HepG2 (cell line): ENCODE measurements around the gene KCNJ1. TPM values are rescaled to one million over a fixed set of nuclear protein-coding genes. Genes with fewer than 3 reads are reported as not detected.

Experiments used
- ATAC-seq: fragments of 200-7000 bp; cut with Tn5 transposase; 3 replicates; pipeline ENCODE4 v1.9.1; 2020; ENCODE audit warnings: mild to moderate bottlenecking, moderate library complexity
- BruUV-seq: library from RNA; stranded (reverse); fragments of 400-500 nt; replicated peaks from 2 replicates; lab custom pipeline; 2021; lab: Mats Ljungman, UMichigan
- CTCF ChIA-PET: fragments of 300-600 bp; formaldehyde crosslinking; extraction: SDS; loops from one replicate; lab custom pipeline; 2021; ENCODE audit warnings: low total read pairs, inconsistent platforms, low intra/inter-chr PET ratio; lab: Yijun Ruan, JAX
- POLR2A ChIA-PET: fragments of 350-600 bp; sonication (Branson Sonifier 250); formaldehyde crosslinking; loops from one replicate; lab custom pipeline; 2020; ENCODE audit warnings: antibody characterized with exemption, inconsistent platforms; lab: Yijun Ruan, JAX
- DNase-seq: peaks from one replicate; pipeline ENCODE4 v3.0.0-alpha.2; 2015; ENCODE audit warnings: low spot score
- FAIRE-seq: peaks from 3 replicates; lab custom pipeline; 2011; peaks lifted over from hg19 to GRCh38; lab: Jason Lieb, UNC
- H2AFZ ChIP-seq: one replicate; pipeline ENCODE4 v1.6.1; 2011; ENCODE audit warnings: low read length, inconsistent platforms
- H3K27ac ChIP-seq: fragments of 300-600 bp; 3 replicates; pipeline ENCODE4 v1.8.0; 2011; ENCODE audit warnings: mixed run types, mild to moderate bottlenecking, mixed read lengths, low read length, inconsistent platforms; ENCODE audit not compliant: insufficient read depth; ENCODE audit errors: extremely low read length
- H3K27me3 ChIP-seq, 2 experiments: fragments of 200-600 bp in 1 of 2; 2 replicates in 1 of 2; 3 replicates in 1 of 2; pipeline versions ENCODE4 v1.6.0 to v1.8.0; 2011; ENCODE audit warnings: low read length in 2 of 2, mild to moderate bottlenecking in 2 of 2, moderate library complexity in 2 of 2, inconsistent platforms in 1 of 2; ENCODE audit not compliant: insufficient read depth in 2 of 2, control insufficient read depth in 1 of 2
- H3K36me3 ChIP-seq, 2 experiments: fragments of 200-600 bp in 1 of 2; replicated peaks in 1 of 2; 2 replicates in 1 of 2; 3 replicates in 1 of 2; pipeline versions ENCODE4 v1.5.1 to v1.8.0; 2011; ENCODE audit warnings: low read length in 2 of 2, inconsistent platforms in 1 of 2; ENCODE audit not compliant: insufficient read depth in 2 of 2, control insufficient read depth in 1 of 2
- H3K4me1 ChIP-seq: 2 replicates; pipeline ENCODE4 v1.5.1; 2012; ENCODE audit warnings: low read length, inconsistent platforms; ENCODE audit not compliant: insufficient read depth
- H3K4me2 ChIP-seq: 2 replicates; pipeline ENCODE4 v1.6.0; 2011; ENCODE audit warnings: low read depth, low read length, inconsistent platforms
- H3K4me3 ChIP-seq, 3 experiments: fragments of 200-600 bp in 1 of 3; sonication (generic), shearing (Covaris generic) in 1 of 3; replicated peaks in 1 of 3; 2 replicates each; pipeline ENCODE4 v1.5.1; 2011 to 2016; ENCODE audit warnings: low read length in 3 of 3, inconsistent platforms in 2 of 3, low read depth in 2 of 3, mild to moderate bottlenecking in 2 of 3, control low read depth in 1 of 3, mixed read lengths in 1 of 3; ENCODE audit not compliant: insufficient read depth in 1 of 3
- H3K79me2 ChIP-seq: one replicate; pipeline ENCODE4 v1.6.1; 2011; ENCODE audit warnings: low read length, inconsistent platforms; ENCODE audit not compliant: insufficient read depth
- H3K9ac ChIP-seq: 2 replicates; pipeline ENCODE4 v1.6.0; 2011; ENCODE audit warnings: mild to moderate bottlenecking, low read depth, low read length, inconsistent platforms; ENCODE audit not compliant: insufficient read depth
- H3K9me3 ChIP-seq: 2 replicates; pipeline ENCODE4 v1.5.1; 2012; ENCODE audit warnings: mild to moderate bottlenecking, low read length
- H4K20me1 ChIP-seq: 2 replicates; pipeline ENCODE4 v1.6.0; 2011; ENCODE audit warnings: inconsistent platforms, mild to moderate bottlenecking, low read length, moderate library complexity; ENCODE audit not compliant: insufficient read depth
- AHR ChIP-seq: IDR thresholded peaks from 2 replicates; pipeline ENCODE4 v1.6.1; 2018; ENCODE audit warnings: missing genetic modification reagents, missing compliant biosample characterization
- FLYWCH1 ChIP-seq: sonication (generic); formaldehyde crosslinking; IDR thresholded peaks from 2 replicates; pipeline ENCODE4 v1.8.1; 2023; ENCODE audit warnings: mild to moderate bottlenecking, missing genetic modification reagents
- GZF1 ChIP-seq: sonication (generic); formaldehyde crosslinking; IDR thresholded peaks from 2 replicates; pipeline ENCODE4 v1.5.1; 2020; ENCODE audit warnings: mild to moderate bottlenecking, missing genetic modification reagents
- KLF16 ChIP-seq, 2 experiments: sonication (generic) in 1 of 2; formaldehyde crosslinking in 1 of 2; IDR thresholded peaks; 2 replicates each; pipeline versions ENCODE4 v1.6.1 to v1.8.0; 2016 to 2023; ENCODE audit warnings: missing genetic modification reagents in 2 of 2, missing compliant biosample characterization in 1 of 2
- MIER3 ChIP-seq: IDR thresholded peaks from 2 replicates; pipeline ENCODE4 v1.6.1; 2016; ENCODE audit warnings: missing compliant biosample characterization, borderline replicate concordance
- MTA3 ChIP-seq: sonication (generic); formaldehyde crosslinking; IDR thresholded peaks from 2 replicates; pipeline ENCODE4 v1.4.0; 2020; ENCODE audit warnings: missing genetic modification reagents
- NFATC3 ChIP-seq: sonication (generic); formaldehyde crosslinking; IDR thresholded peaks from 2 replicates; pipeline ENCODE4 v1.5.1; 2020; ENCODE audit warnings: mild to moderate bottlenecking, missing genetic modification reagents
- NR2F2 ChIP-seq: IDR thresholded peaks from 2 replicates; pipeline ENCODE4 v1.6.1; 2012; ENCODE audit warnings: low read depth, inconsistent platforms, borderline replicate concordance
- PLRG1 ChIP-seq: fragments of 450-650 bp; conservative IDR thresholded peaks from 2 replicates; pipeline ENCODE4 v1.6.1; 2016
- SALL2 ChIP-seq: sonication (generic); formaldehyde crosslinking; IDR thresholded peaks from 2 replicates; pipeline ENCODE4 v1.8.1; 2023; ENCODE audit warnings: mild to moderate bottlenecking, missing genetic modification reagents, inconsistent platforms
- SMAD3 ChIP-seq: sonication (generic); formaldehyde crosslinking; IDR thresholded peaks from 2 replicates; pipeline ENCODE4 v1.4.0; 2020; ENCODE audit warnings: missing genetic modification reagents
- STAG1 ChIP-seq: sonication (generic); formaldehyde crosslinking; IDR thresholded peaks from 2 replicates; pipeline ENCODE4 v1.4.0; 2020; ENCODE audit warnings: missing genetic modification reagents
- ZFP62 ChIP-seq: sonication (generic); formaldehyde crosslinking; IDR thresholded peaks from 2 replicates; pipeline ENCODE4 v1.4.0; 2020; ENCODE audit warnings: missing genetic modification reagents
- ZNF101 ChIP-seq: sonication (generic); formaldehyde crosslinking; IDR thresholded peaks from 2 replicates; pipeline ENCODE4 v1.4.0; 2020; ENCODE audit warnings: mild to moderate bottlenecking, low read depth, missing genetic modification reagents, borderline replicate concordance
- ZNF317 ChIP-seq: sonication (generic); formaldehyde crosslinking; IDR thresholded peaks from 2 replicates; pipeline ENCODE4 v1.5.0; 2020; ENCODE audit warnings: mild to moderate bottlenecking, missing genetic modification reagents
- ZNF513 ChIP-seq: sonication (generic); formaldehyde crosslinking; conservative IDR thresholded peaks from 2 replicates; pipeline ENCODE4 v1.5.0; 2020; ENCODE audit warnings: missing genetic modification reagents
- ZNF589 ChIP-seq: sonication (generic); formaldehyde crosslinking; conservative IDR thresholded peaks from 2 replicates; pipeline ENCODE4 v1.8.0; 2022; ENCODE audit warnings: mild to moderate bottlenecking, moderate library complexity, missing genetic modification reagents
- ZNF652 ChIP-seq: IDR thresholded peaks from 2 replicates; pipeline ENCODE4 v1.6.1; 2016; ENCODE audit warnings: low read depth, borderline replicate concordance
- ZNF749 ChIP-seq: sonication (generic); formaldehyde crosslinking; IDR thresholded peaks from 2 replicates; pipeline ENCODE4 v1.8.0; 2022; ENCODE audit warnings: mild to moderate bottlenecking, missing genetic modification reagents, moderate library complexity, borderline replicate concordance
- ZNF850 ChIP-seq: sonication (generic); formaldehyde crosslinking; conservative IDR thresholded peaks from 2 replicates; pipeline ENCODE4 v1.9.0; 2021; ENCODE audit warnings: mild to moderate bottlenecking, missing genetic modification reagents
- ZNF878 ChIP-seq: sonication (generic); formaldehyde crosslinking; IDR thresholded peaks from 2 replicates; pipeline ENCODE4 v1.8.1; 2023; ENCODE audit warnings: mild to moderate bottlenecking, missing genetic modification reagents, moderate library complexity
- WGBS: methylation state at CpG from one replicate; pipeline ENCODE4 v1.1.6; 2017; ENCODE audit warnings: low lambda C conversion rate; 5-methylcytosine and 5-hydroxymethylcytosine counted together
- in situ Hi-C: cut with HindIII; loops from 2 replicates; pipeline ENCODE4 v1.10.0; 2017; ENCODE audit warnings: low pct_unique_long_range_greater_than_20kb; ENCODE audit not compliant: extremely low pct_ligation_motif_present
- intact Hi-C: fragments of 100-400 bp; cut with micrococcal nuclease; formaldehyde crosslinking; loops from one replicate; pipeline ENCODE4 v1.10.0; 2022; ENCODE audit not compliant: unreplicated experiment
- polyA plus RNA-seq, 8 experiments: library from polyadenylated mRNA; depleted of rRNA in 3 of 8; stranded (reverse) in 7 of 8; unstranded in 1 of 8; fragments of >200 nt; fragmentation: Illumina TruSeq in 4 of 8; extraction: Trizol in 4 of 8; gene quantifications; 2 replicates each; pipeline versions ENCODE4 v1.2.1 to v1.2.3, GENCODE V29; 2011 to 2016; ENCODE audit warnings: low read depth in 4 of 8, missing spikeins in 1 of 8, mixed read lengths in 1 of 8; ENCODE audit not compliant: insufficient read depth in 1 of 8
- total RNA-seq, 5 experiments: library from RNA; depleted of rRNA; stranded (reverse); fragments of >200 nt; fragmentation: Illumina TruSeq; extraction: Trizol; gene quantifications; 2 replicates each; pipeline ENCODE4 v1.2.3, GENCODE V29; 2016; ENCODE audit warnings: low read depth in 1 of 5
- TF ChIP-seq, protein P1 (sequence below): sonication (generic); formaldehyde crosslinking; IDR thresholded peaks from 2 replicates; pipeline ENCODE4 v1.5.0; 2020; ENCODE audit warnings: mild to moderate bottlenecking, missing genetic modification reagents, moderate library complexity
- TF ChIP-seq, protein P2 (sequence below): conservative IDR thresholded peaks from 2 replicates; pipeline ENCODE4 v1.6.1; 2018; ENCODE audit warnings: missing genetic modification reagents

The KCNJ1 gene
- total and polyA plus RNA-seq, 2 of the 13 experiments (the other 11 are each of a cell fraction or from before 2014, with no cell fraction given), result not detected

- H3K4me3 ChIP-seq, result no peak overlapping the region
- TF ChIP-seq KLF16 (CRISPR knock-in tag; IDR thresholded peaks at IDR 0.05) (no peak), PLRG1 (no peak), ZFP62 (CRISPR knock-in tag) (no peak), ZNF878 (no peak), SMAD3 (CRISPR knock-in tag) (no peak), MTA3 (CRISPR knock-in tag) (no peak), ZNF850 (no peak), ZNF652 (no peak), FLYWCH1 (CRISPR knock-in tag) (no peak), MIER3 (no peak), ZNF749 (CRISPR knock-in tag) (no peak), ZNF101 (CRISPR knock-in tag) (no peak), NR2F2 (no peak), GZF1 (no peak), ZNF513 (CRISPR knock-in tag) (no peak), SALL2 (CRISPR knock-in tag) (no peak), AHR (CRISPR knock-in tag) (no peak), ZNF317 (CRISPR knock-in tag) (no peak), STAG1 (CRISPR knock-in tag) (peak; percentile 11; the same call in 1 of the 2 replicates), NFATC3 (CRISPR knock-in tag) (no peak), ZNF589 (CRISPR knock-in tag) (no peak)
- TF ChIP-seq, protein P1, sequence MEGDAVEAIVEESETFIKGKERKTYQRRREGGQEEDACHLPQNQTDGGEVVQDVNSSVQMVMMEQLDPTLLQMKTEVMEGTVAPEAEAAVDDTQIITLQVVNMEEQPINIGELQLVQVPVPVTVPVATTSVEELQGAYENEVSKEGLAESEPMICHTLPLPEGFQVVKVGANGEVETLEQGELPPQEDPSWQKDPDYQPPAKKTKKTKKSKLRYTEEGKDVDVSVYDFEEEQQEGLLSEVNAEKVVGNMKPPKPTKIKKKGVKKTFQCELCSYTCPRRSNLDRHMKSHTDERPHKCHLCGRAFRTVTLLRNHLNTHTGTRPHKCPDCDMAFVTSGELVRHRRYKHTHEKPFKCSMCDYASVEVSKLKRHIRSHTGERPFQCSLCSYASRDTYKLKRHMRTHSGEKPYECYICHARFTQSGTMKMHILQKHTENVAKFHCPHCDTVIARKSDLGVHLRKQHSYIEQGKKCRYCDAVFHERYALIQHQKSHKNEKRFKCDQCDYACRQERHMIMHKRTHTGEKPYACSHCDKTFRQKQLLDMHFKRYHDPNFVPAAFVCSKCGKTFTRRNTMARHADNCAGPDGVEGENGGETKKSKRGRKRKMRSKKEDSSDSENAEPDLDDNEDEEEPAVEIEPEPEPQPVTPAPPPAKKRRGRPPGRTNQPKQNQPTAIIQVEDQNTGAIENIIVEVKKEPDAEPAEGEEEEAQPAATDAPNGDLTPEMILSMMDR (CRISPR knock-in tag), result peak; percentile 33; the same call in 1 of the 2 replicates
- TF ChIP-seq, protein P2, sequence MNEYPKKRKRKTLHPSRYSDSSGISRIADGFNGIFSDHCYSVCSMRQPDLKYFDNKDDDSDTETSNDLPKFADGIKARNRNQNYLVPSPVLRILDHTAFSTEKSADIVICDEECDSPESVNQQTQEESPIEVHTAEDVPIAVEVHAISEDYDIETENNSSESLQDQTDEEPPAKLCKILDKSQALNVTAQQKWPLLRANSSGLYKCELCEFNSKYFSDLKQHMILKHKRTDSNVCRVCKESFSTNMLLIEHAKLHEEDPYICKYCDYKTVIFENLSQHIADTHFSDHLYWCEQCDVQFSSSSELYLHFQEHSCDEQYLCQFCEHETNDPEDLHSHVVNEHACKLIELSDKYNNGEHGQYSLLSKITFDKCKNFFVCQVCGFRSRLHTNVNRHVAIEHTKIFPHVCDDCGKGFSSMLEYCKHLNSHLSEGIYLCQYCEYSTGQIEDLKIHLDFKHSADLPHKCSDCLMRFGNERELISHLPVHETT (CRISPR knock-in tag), result no peak
These were observed 64.6 kb downstream of the KCNJ1 start for GRCh38 chr11:128802358-128802981.

More at GRCh38 chr11:128802358-128802981, 64.6 kb downstream of the KCNJ1 start:
- CTCF ChIA-PET, result interaction anchor here (0.8 kb wide), 1 partner anchor 630 kb away, joined by 4 read pairs; no protein-coding TSS in a partner anchor
- DNase-seq, result no peak
- H3K9ac ChIP-seq, result no peak overlapping the region
- no peaks in the 10 kb centered on the region for H4K20me1 ChIP-seq
- FAIRE-seq, result peak; percentile 8
- POLR2A ChIA-PET, result no interaction called here
- no TSS peak for BruUV-seq
- in situ Hi-C loops (no loop called here), intact Hi-C loops (no loop called here)
- WGBS, result 7% methylated on average over 4 of the region's 4 CpGs
- no peaks in the 10 kb centered on the region for H3K79me2 ChIP-seq
- no peaks in the 10 kb centered on the region for H3K4me1 ChIP-seq
- H3K36me3 ChIP-seq, result no peaks in the 10 kb centered on the region
- ATAC-seq, result peak; percentile 82
- H2AFZ ChIP-seq, result no peak overlapping the region
- H3K27me3 ChIP-seq, result peaks cover 0 to 32% of the 10 kb centered on the region in 2 experiments; a peak in 2 of 5 replicates
- H3K9me3 ChIP-seq, result no peaks in the 10 kb centered on the region
- no peak overlapping the region for H3K27ac ChIP-seq
- no peak overlapping the region for H3K4me2 ChIP-seq
